DOHH2 (cell line): ENCODE data around the gene MPI.
A peak's percentile ranks its signal among the peaks of the same experiment; 100 is the strongest.
"Not testable (repeated sequence)": the region's sequence is repeated elsewhere in the genome, so short reads cannot be mapped to it uniquely, and the experiment has no call there.

Experiments used
- H3F3A ChIP-seq: fragments of 200-600 bp; sonication (generic), shearing (Covaris generic); 2 replicates; pipeline ENCODE4 v1.6.0; 2016; ENCODE audit warnings: antibody characterized with exemption, mild to moderate bottlenecking; ENCODE audit not compliant: control insufficient read depth, insufficient read depth
- H3K27ac ChIP-seq: fragments of 200-600 bp; sonication (generic); 2 replicates; pipeline ENCODE4 v1.5.1; 2014; ENCODE audit warnings: low read depth, mild to moderate bottlenecking, low read length, moderate library complexity
- H3K27me3 ChIP-seq: fragments of 200-600 bp; sonication (generic); 2 replicates; pipeline ENCODE4 v1.6.1; 2014; ENCODE audit warnings: mild to moderate bottlenecking, low read length, mixed read lengths; ENCODE audit not compliant: control insufficient read depth
- H3K36me3 ChIP-seq: fragments of 200-600 bp; sonication (generic); 2 replicates; pipeline ENCODE4 v1.6.1; 2014; ENCODE audit warnings: mild to moderate bottlenecking, low read length, moderate library complexity, mixed read lengths; ENCODE audit not compliant: control insufficient read depth
- H3K4me1 ChIP-seq: fragments of 200-600 bp; sonication (generic); 2 replicates; pipeline ENCODE4 v1.6.1; 2014; ENCODE audit warnings: mild to moderate bottlenecking, low read length, mixed read lengths; ENCODE audit not compliant: control insufficient read depth
- H3K4me2 ChIP-seq: fragments of 200-600 bp; sonication (generic); 2 replicates; pipeline ENCODE4 v1.6.0; 2014; ENCODE audit warnings: mild to moderate bottlenecking, low read length, moderate library complexity
- H3K4me3 ChIP-seq: fragments of 200-600 bp; sonication (generic); 2 replicates; pipeline ENCODE4 v1.5.1; 2014; ENCODE audit warnings: mild to moderate bottlenecking, low read length, mixed read lengths
- H3K79me2 ChIP-seq: fragments of 200-600 bp; sonication (generic); 2 replicates; pipeline ENCODE4 v1.6.1; 2014; ENCODE audit warnings: mild to moderate bottlenecking, low read length, mixed read lengths; ENCODE audit not compliant: control insufficient read depth
- H3K9me2 ChIP-seq: fragments of 200-600 bp; sonication (generic); replicated peaks from 2 replicates; pipeline ENCODE4 v1.6.1; 2014; ENCODE audit warnings: mild to moderate bottlenecking, low read length, mixed read lengths; ENCODE audit not compliant: control insufficient read depth
- H3K9me3 ChIP-seq: fragments of 200-600 bp; sonication (generic); 2 replicates; pipeline ENCODE4 v1.6.1; 2014; ENCODE audit warnings: antibody characterized with exemption, low read length, mixed read lengths; ENCODE audit not compliant: control insufficient read depth, insufficient read depth
- H4K20me1 ChIP-seq: fragments of 200-600 bp; sonication (generic); 2 replicates; pipeline ENCODE4 v1.6.0; 2014; ENCODE audit warnings: low read depth, mild to moderate bottlenecking, antibody characterized with exemption, low read length, moderate library complexity; ENCODE audit not compliant: control insufficient read depth, insufficient read depth
- EZH2phosphoT487 ChIP-seq: fragments of 200-600 bp; sonication (generic); IDR thresholded peaks from 2 replicates; pipeline ENCODE4 v1.6.1; 2017; ENCODE audit warnings: borderline replicate concordance, mild to moderate bottlenecking, antibody characterized with exemption, low read length, moderate library complexity, mixed read lengths
- TF ChIP-seq, protein P1 (sequence below): fragments of 200-600 bp; sonication (generic); IDR thresholded peaks from one replicate; pipeline ENCODE4 v1.5.1; 2014; ENCODE audit warnings: antibody characterized with exemption, mild to moderate bottlenecking, low read depth, low read length; ENCODE audit not compliant: poor library complexity, severe bottlenecking

MPI gene

DNA sequence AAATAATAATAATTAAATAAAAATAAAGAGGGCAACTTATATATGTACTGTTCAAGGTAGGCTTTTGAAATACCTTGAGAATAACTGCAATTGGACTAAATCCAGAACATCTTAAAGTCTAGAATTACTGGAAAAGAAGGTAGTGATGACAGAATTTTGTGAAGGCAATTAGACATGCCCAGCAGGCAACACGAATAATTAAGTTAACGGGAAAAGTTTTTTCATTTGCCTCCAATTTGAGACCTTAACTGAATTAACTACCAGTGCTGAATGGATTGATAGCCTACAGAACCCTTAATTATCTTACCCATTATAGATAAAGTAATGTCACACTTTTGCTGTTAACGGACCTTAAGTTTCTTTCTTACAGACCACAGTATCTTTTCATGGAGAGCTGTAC is 34.7 kb downstream of the MPI start:
- H3K9me2 ChIP-seq = no peaks in the 10 kb centered on the region
- H4K20me1 ChIP-seq = 0 out of 2 replicates have a peak, but pooled peaks cover 5% of the 10 kb centered on the region
- TF ChIP-seq, protein P1, sequence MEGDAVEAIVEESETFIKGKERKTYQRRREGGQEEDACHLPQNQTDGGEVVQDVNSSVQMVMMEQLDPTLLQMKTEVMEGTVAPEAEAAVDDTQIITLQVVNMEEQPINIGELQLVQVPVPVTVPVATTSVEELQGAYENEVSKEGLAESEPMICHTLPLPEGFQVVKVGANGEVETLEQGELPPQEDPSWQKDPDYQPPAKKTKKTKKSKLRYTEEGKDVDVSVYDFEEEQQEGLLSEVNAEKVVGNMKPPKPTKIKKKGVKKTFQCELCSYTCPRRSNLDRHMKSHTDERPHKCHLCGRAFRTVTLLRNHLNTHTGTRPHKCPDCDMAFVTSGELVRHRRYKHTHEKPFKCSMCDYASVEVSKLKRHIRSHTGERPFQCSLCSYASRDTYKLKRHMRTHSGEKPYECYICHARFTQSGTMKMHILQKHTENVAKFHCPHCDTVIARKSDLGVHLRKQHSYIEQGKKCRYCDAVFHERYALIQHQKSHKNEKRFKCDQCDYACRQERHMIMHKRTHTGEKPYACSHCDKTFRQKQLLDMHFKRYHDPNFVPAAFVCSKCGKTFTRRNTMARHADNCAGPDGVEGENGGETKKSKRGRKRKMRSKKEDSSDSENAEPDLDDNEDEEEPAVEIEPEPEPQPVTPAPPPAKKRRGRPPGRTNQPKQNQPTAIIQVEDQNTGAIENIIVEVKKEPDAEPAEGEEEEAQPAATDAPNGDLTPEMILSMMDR = no peak
- no peak for TF ChIP-seq EZH2phosphoT487
- H3K4me2 ChIP-seq = no peak overlapping the region
- no peak overlapping the region for H3K27ac ChIP-seq
- H3K27me3 ChIP-seq = no peaks in the 10 kb centered on the region
- 0 out of 2 replicates have a peak, but pooled peaks cover 2% of the 10 kb centered on the region for H3F3A ChIP-seq
- H3K4me1 ChIP-seq = no peaks in the 10 kb centered on the region
- H3K9me3 ChIP-seq = no peaks in the 10 kb centered on the region
- H3K36me3 ChIP-seq = peaks cover 76% of the 10 kb centered on the region
- H3K79me2 ChIP-seq = peaks cover 38% of the 10 kb centered on the region
- no peak overlapping the region for H3K4me3 ChIP-seq

- Histone ChIP-seq H3F3A (peaks cover 2% of the 10 kb centered on the region; the same call in 1 of the 2 replicates), H3K4me3 (no peak overlapping the region), H3K4me2 (no peak overlapping the region), H3K9me2 (no peaks in the 10 kb centered on the region), H3K27ac (no peak overlapping the region), H3K36me3 (peaks cover 65% of the 10 kb centered on the region), H3K27me3 (no peaks in the 10 kb centered on the region), H3K79me2 (peaks cover 74% of the 10 kb centered on the region), H3K9me3 (no peaks in the 10 kb centered on the region), H4K20me1 (peaks cover 8% of the 10 kb centered on the region; the same call in 1 of the 2 replicates), H3K4me1 (peaks cover 11% of the 10 kb centered on the region)
- TF ChIP-seq EZH2phosphoT487 = no peak
- TF ChIP-seq, protein P1 = no peak
Measured at GRCh38 chr15:74928771-74929198, 38.9 kb downstream of the MPI start.

- no peak overlapping the region for H3K4me3 ChIP-seq
- peaks cover 38% of the 10 kb centered on the region for H3K4me1 ChIP-seq
- peak overlapping the region; percentile 8; the same call in 1 of the 2 replicates for H3K4me2 ChIP-seq
- H3K27ac ChIP-seq = no peak overlapping the region
- no peaks in the 10 kb centered on the region for H3K27me3 ChIP-seq
- H3F3A ChIP-seq = no peaks in the 10 kb centered on the region; the same call in 1 of the 2 replicates
- H4K20me1 ChIP-seq = peaks cover 19% of the 10 kb centered on the region; the same call in 1 of the 2 replicates
- TF ChIP-seq, protein P1 = no peak
- TF ChIP-seq EZH2phosphoT487 = no peak
- peaks cover 90% of the 10 kb centered on the region for H3K79me2 ChIP-seq
- no peaks in the 10 kb centered on the region for H3K9me2 ChIP-seq
- H3K9me3 ChIP-seq = no peaks in the 10 kb centered on the region
- peaks cover 58% of the 10 kb centered on the region for H3K36me3 ChIP-seq
Measured at GRCh38 chr15:74933573-74933972, 43.7 kb downstream of the MPI start.

DNA sequence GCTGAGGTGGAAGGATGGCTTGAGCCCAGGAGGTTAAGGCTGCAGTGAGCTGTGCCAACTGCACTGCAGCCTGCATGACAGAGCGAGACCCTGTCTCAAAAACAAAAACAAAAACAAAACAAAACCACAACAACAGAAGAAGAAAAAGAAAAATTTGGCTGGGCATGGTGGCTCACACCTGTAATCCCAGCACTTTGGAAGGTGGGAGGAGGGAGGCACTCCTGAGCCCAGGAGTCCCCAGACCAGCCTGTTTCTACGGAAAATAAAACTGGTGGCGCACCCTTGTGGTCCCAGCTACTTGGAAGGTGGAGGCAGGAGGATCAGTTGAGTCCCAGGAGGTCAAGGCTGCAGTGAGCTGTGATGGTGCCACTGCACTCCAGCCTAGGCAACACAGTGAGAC is 45.4 kb downstream of the MPI start:
- H3K79me2 ChIP-seq = peaks cover 76% of the 10 kb centered on the region
- peaks cover 47% of the 10 kb centered on the region for H3K36me3 ChIP-seq
- H3K27me3 ChIP-seq, H3K9me2 ChIP-seq, H3K9me3 ChIP-seq, H3K4me3 ChIP-seq, H3K27ac ChIP-seq, H3F3A ChIP-seq: not testable (repeated sequence)
- H3K4me2 ChIP-seq = peak overlapping the region; percentile 25
- peaks cover 39% of the 10 kb centered on the region for H3K4me1 ChIP-seq
- H4K20me1 ChIP-seq = peaks cover 15% of the 10 kb centered on the region; the same call in 1 of the 2 replicates
